SK-N-SH (cell line): ENCODE results near the gene ZNF486. TPM values are rescaled to one million over a fixed set of nuclear protein-coding genes. Genes with fewer than 3 reads are reported as not detected.
"Not testable (repeated sequence)": the region's sequence is repeated elsewhere in the genome, so short reads cannot be mapped to it uniquely, and the experiment has no call there.

Source experiments
- CTCF ChIA-PET: fragments of 300-600, 350-600 bp; formaldehyde crosslinking; extraction: SDS; loops from one replicate; lab custom pipeline; 2021; lab: Yijun Ruan, JAX
- POLR2A ChIA-PET: fragments of 350-600 bp; sonication (Branson Sonifier 250); formaldehyde crosslinking; extraction: SDS; loops from one replicate; lab custom pipeline; 2020; ENCODE audit warnings: antibody characterized with exemption, inconsistent platforms; lab: Yijun Ruan, JAX
- DNase-seq: peaks from one replicate; pipeline ENCODE4 v3.0.0; 2012
- H2AFZ ChIP-seq: fragments of 200-600 bp; sonication (generic); 2 replicates; pipeline ENCODE4 v1.8.1; 2016; ENCODE audit warnings: antibody characterized with exemption, mild to moderate bottlenecking, low read depth
- H3F3A ChIP-seq: fragments of 200-600 bp; sonication (generic); replicated peaks from 2 replicates; pipeline ENCODE3; 2016; ENCODE audit warnings: antibody characterized with exemption, mild to moderate bottlenecking; ENCODE audit not compliant: insufficient read depth
- H3K27ac ChIP-seq, 2 experiments: fragments of 200-500 bp in 1 of 2; fragments of 200-600 bp in 1 of 2; sonication (Bioruptor generic) in 1 of 2; sonication (generic), shearing (Covaris generic) in 1 of 2; 2 replicates each; pipeline versions ENCODE4 v1.5.1 to v1.6.1; 2014 to 2016; ENCODE audit warnings: low read depth in 2 of 2, inconsistent platforms in 1 of 2, low read length in 1 of 2, mild to moderate bottlenecking in 1 of 2, mixed read lengths in 1 of 2
- H3K27me3 ChIP-seq: fragments of 200-600 bp; sonication (generic), shearing (Covaris generic); 2 replicates; pipeline ENCODE4 v1.6.1; 2016; ENCODE audit warnings: mixed run types; ENCODE audit not compliant: insufficient read depth
- H3K36me3 ChIP-seq, 2 experiments: fragments of 200-500 bp in 1 of 2; fragments of 200-600 bp in 1 of 2; sonication (Bioruptor generic) in 1 of 2; sonication (generic) in 1 of 2; replicated peaks in 1 of 2; 2 replicates each; pipeline versions ENCODE3 to v1.5.1; 2014 to 2016; ENCODE audit warnings: low read length in 1 of 2, mild to moderate bottlenecking in 1 of 2; ENCODE audit not compliant: insufficient read depth in 2 of 2, control insufficient read depth in 1 of 2
- H3K4me1 ChIP-seq, 2 experiments: fragments of 200-500 bp in 1 of 2; fragments of 200-600 bp in 1 of 2; sonication (Bioruptor generic) in 1 of 2; sonication (generic), shearing (Covaris generic) in 1 of 2; 2 replicates each; pipeline versions ENCODE4 v1.5.1 to v1.6.1; 2014 to 2016; ENCODE audit warnings: low read depth in 1 of 2, low read length in 1 of 2, mixed run types in 1 of 2; ENCODE audit not compliant: insufficient read depth in 2 of 2, control insufficient read depth in 1 of 2
- H3K4me2 ChIP-seq: fragments of 200-600 bp; sonication (generic), shearing (Covaris generic); 2 replicates; pipeline ENCODE4 v1.6.1; 2017; ENCODE audit warnings: mixed run types
- H3K4me3 ChIP-seq, 2 experiments: fragments of 200-500 bp in 1 of 2; fragments of 200-600 bp in 1 of 2; sonication (Bioruptor generic) in 1 of 2; sonication (generic), shearing (Covaris generic) in 1 of 2; 2 replicates each; pipeline versions ENCODE4 v1.5.1 to v1.8.1; 2014 to 2016; ENCODE audit warnings: low read depth in 2 of 2, inconsistent platforms in 1 of 2, low read length in 1 of 2, mild to moderate bottlenecking in 1 of 2, mixed read lengths in 1 of 2, moderate library complexity in 1 of 2
- H3K79me2 ChIP-seq: fragments of 200-600 bp; sonication (generic); 2 replicates; pipeline ENCODE4 v1.8.1; 2017; ENCODE audit warnings: mild to moderate bottlenecking; ENCODE audit not compliant: insufficient read depth
- H3K9ac ChIP-seq: fragments of 200-600 bp; sonication (generic); 2 replicates; pipeline ENCODE4 v1.6.1; 2017; ENCODE audit warnings: mixed run types
- H3K9me2 ChIP-seq: fragments of 200-600 bp; sonication (generic); 2 replicates; pipeline ENCODE4 v1.6.1; 2017; ENCODE audit warnings: mixed run types
- H3K9me3 ChIP-seq: fragments of 200-600 bp; sonication (generic); 2 replicates; pipeline ENCODE4 v1.6.1; 2017; ENCODE audit warnings: mixed run types, mild to moderate bottlenecking, moderate library complexity
- H4K20me1 ChIP-seq: fragments of 200-600 bp; sonication (generic); 2 replicates; pipeline ENCODE4 v1.6.1; 2017; ENCODE audit warnings: mild to moderate bottlenecking, mixed run types; ENCODE audit not compliant: insufficient read depth
- FOXJ3 ChIP-seq: sonication (generic); formaldehyde crosslinking; IDR thresholded peaks from 2 replicates; pipeline ENCODE4 v1.5.1; 2020; ENCODE audit warnings: mild to moderate bottlenecking, missing genetic modification reagents
- GATA2 ChIP-seq: sonication (generic); formaldehyde crosslinking; IDR thresholded peaks from 2 replicates; pipeline ENCODE4 v1.5.0; 2020; ENCODE audit warnings: mild to moderate bottlenecking, missing genetic modification reagents
- NFIC ChIP-seq: IDR thresholded peaks from 2 replicates; pipeline ENCODE4 v1.4.0; 2012; ENCODE audit warnings: borderline replicate concordance
- POLR2AphosphoS5 ChIP-seq: IDR thresholded peaks from 2 replicates; pipeline ENCODE4 v1.6.1; 2012; ENCODE audit warnings: low read depth, low read length
- RCOR1 ChIP-seq: fragments of 150-350 bp; IDR thresholded peaks from 2 replicates; pipeline ENCODE4 v1.6.1; 2017; ENCODE audit warnings: antibody characterized with exemption, low read length
- SIN3A ChIP-seq: IDR thresholded peaks from 2 replicates; pipeline ENCODE4 v1.6.1; 2012; ENCODE audit warnings: low read depth, mild to moderate bottlenecking, low read length, moderate library complexity, borderline replicate concordance
- ZBTB33 ChIP-seq: IDR thresholded peaks from 2 replicates; pipeline ENCODE4 v1.4.0; 2012; ENCODE audit warnings: low read depth, borderline replicate concordance
- WGBS: methylation state at CpG from one replicate; pipeline ENCODE4 v1.1.6; 2017; ENCODE audit warnings: low lambda C conversion rate; 5-methylcytosine and 5-hydroxymethylcytosine counted together
- polyA plus RNA-seq, 3 experiments: library from polyadenylated mRNA; depleted of rRNA; stranded (reverse); fragments of >200 nt; gene quantifications; 2 replicates each; pipeline ENCODE4 v1.2.3, GENCODE V29; 2012

The ZNF486 gene
- polyA plus RNA-seq, 1 of the 3 experiments (the other 2 are of a cell fraction): 2.0 TPM

GRCh38 chr19:20167651-20168122 is 673 bp downstream of the ZNF486 start:
- Histone ChIP-seq H3K79me2 (peaks cover 53% of the 10 kb centered on the region), H3K4me1 (no peaks in the 10 kb centered on the region; a peak in 1 of 4 replicates), H3K9ac (peak overlapping the region; percentile 87), H3K4me3 (peak overlapping the region; percentile 72 to 95), H3K4me2 (peak overlapping the region; percentile 82), H3K36me3 (peaks cover 0 to 30% of the 10 kb centered on the region in 2 experiments), H2AFZ (peak overlapping the region; percentile 89), H3K27ac (peak overlapping the region; percentile 75 to 77), H3K9me2 (no peaks in the 10 kb centered on the region), H3F3A (peaks cover 6% of the 10 kb centered on the region), H3K9me3 (no peaks in the 10 kb centered on the region; the same call in 1 of the 2 replicates), H3K27me3 (no peaks in the 10 kb centered on the region), H4K20me1 (no peaks in the 10 kb centered on the region)
- TF ChIP-seq FOXJ3 (CRISPR knock-in tag): no peak
- no peak for TF ChIP-seq ZBTB33
- TF ChIP-seq POLR2AphosphoS5: no peak
- 16% methylated on average over 22 of the region's 22 CpGs for WGBS
- ChIA-PET CTCF (no interaction called here), POLR2A (interaction anchor here (0.6 to 1.8 kb wide), 9 partner anchors 10 to 302 kb away, joined by 3 to 6 read pairs (median 3); partner anchors contain the start of genes ZNF253 and ZNF90)
- peak; percentile 20 for DNase-seq

- no peak overlapping the region; a peak in 1 of 4 replicates for H3K27ac ChIP-seq
- H3K9me2 ChIP-seq: no peaks in the 10 kb centered on the region
- no peaks in the 10 kb centered on the region; the same call in 1 of the 2 replicates for H3K9me3 ChIP-seq
- WGBS: 45% methylated on average over 3 of the region's 3 CpGs
- no peaks in the 10 kb centered on the region for H4K20me1 ChIP-seq
- CTCF ChIA-PET: interaction anchor here (0.6 kb wide), 1 partner anchor 45 kb away, joined by 4 read pairs; no protein-coding TSS in a partner anchor
- no peak for DNase-seq
- H3K36me3 ChIP-seq: peaks cover 0 to 40% of the 10 kb centered on the region in 2 experiments
- H3K79me2 ChIP-seq: peaks cover 81% of the 10 kb centered on the region
- H3F3A ChIP-seq: peaks cover 6% of the 10 kb centered on the region
- no peak overlapping the region for H3K4me3 ChIP-seq
- no peaks in the 10 kb centered on the region; a peak in 1 of 4 replicates for H3K4me1 ChIP-seq
- no peak overlapping the region for H2AFZ ChIP-seq
- H3K27me3 ChIP-seq: no peaks in the 10 kb centered on the region
- TF ChIP-seq GATA2 (CRISPR knock-in tag): no peak
- TF ChIP-seq RCOR1: no peak
- no peak for TF ChIP-seq NFIC
- TF ChIP-seq POLR2AphosphoS5: no peak
- no peak for TF ChIP-seq SIN3A
- TF ChIP-seq, all 33 proteins: peak for 0
- Histone ChIP-seq H3K9ac (no peak overlapping the region), H3K4me2 (no peak overlapping the region)
- POLR2A ChIA-PET: interaction anchor here (0.8 kb wide), 1 partner anchor 94 kb away, joined by 3 read pairs; the partner anchor contains the start of gene ZNF90
Measured at GRCh38 chr19:20171285-20171684, 4.3 kb downstream of the ZNF486 start.

- H3K9ac ChIP-seq, H3K27ac ChIP-seq, H3K4me3 ChIP-seq, H3K4me2 ChIP-seq, H4K20me1 ChIP-seq, DNase-seq, CTCF ChIA-PET, H3K4me1 ChIP-seq, POLR2A ChIA-PET, H3F3A ChIP-seq, H2AFZ ChIP-seq, H3K9me2 ChIP-seq, H3K27me3 ChIP-seq, H3K9me3 ChIP-seq: not testable (repeated sequence)
- peaks cover 67% of the 10 kb centered on the region for H3K79me2 ChIP-seq
- 80% methylated on average over 1 of the region's 28 CpGs for WGBS
- peaks cover 2 to 27% of the 10 kb centered on the region in 2 experiments for H3K36me3 ChIP-seq
Measured at GRCh38 chr19:20175848-20176247, 8.8 kb downstream of the ZNF486 start.
